HEK293 (cell line): ENCODE results near the gene SCIN.

Experiments
- CTCF ChIA-PET: fragments of 350-600 bp; formaldehyde crosslinking; extraction: SDS; loops from one replicate; lab custom pipeline; 2021; ENCODE audit warnings: antibody characterized with exemption; lab: Yijun Ruan, JAX
- POLR2A ChIA-PET: fragments of 300-600 bp; formaldehyde crosslinking; extraction: SDS; loops from one replicate; lab custom pipeline; 2020; ENCODE audit warnings: antibody characterized with exemption, inconsistent platforms; lab: Yijun Ruan, JAX
- H3K27ac ChIP-seq: fragments of 200-500 bp; sonication (Bioruptor generic); 2 replicates; pipeline ENCODE4 v1.5.1; 2014; ENCODE audit warnings: low read depth, low read length, control low read depth, inconsistent platforms; ENCODE audit errors: extremely low read depth
- H3K36me3 ChIP-seq, 2 experiments: fragments of 200-500 bp in 1 of 2; sonication (Bioruptor generic) in 1 of 2; 1 replicate in 1 of 2; 2 replicates in 1 of 2; pipeline ENCODE4 v1.5.1; 2014 to 2017; ENCODE audit warnings: inconsistent platforms in 2 of 2, low read length in 2 of 2; ENCODE audit not compliant: control insufficient read depth in 2 of 2, insufficient read depth in 1 of 2
- H3K4me1 ChIP-seq: fragments of 200-500 bp; sonication (Bioruptor generic); 2 replicates; pipeline ENCODE4 v1.5.1; 2014; ENCODE audit warnings: mild to moderate bottlenecking, low read length, inconsistent platforms; ENCODE audit not compliant: control insufficient read depth, insufficient read depth
- H3K4me3 ChIP-seq: 2 replicates; pipeline ENCODE4 v1.5.1; 2011; ENCODE audit warnings: low read depth, mild to moderate bottlenecking, control low read depth, low read length, moderate library complexity
- H3K9me3 ChIP-seq: fragments of 200-500 bp; sonication (Bioruptor generic); 2 replicates; pipeline ENCODE4 v1.5.1; 2014; ENCODE audit warnings: low read depth, low read length, inconsistent platforms; ENCODE audit not compliant: control insufficient read depth, insufficient read depth
- REPIN1 ChIP-seq: fragments of 450-650 bp; formaldehyde crosslinking; IDR thresholded peaks from 2 replicates; pipeline ENCODE4 v1.5.1; 2017; ENCODE audit warnings: missing biosample characterization, missing genetic modification characterization, low read depth
- TRIM28 ChIP-seq: IDR thresholded peaks from 2 replicates; pipeline ENCODE4 v1.6.1; 2011; ENCODE audit warnings: low read length, control low read depth, borderline replicate concordance
- WT1 ChIP-seq: fragments of 450-650 bp; formaldehyde crosslinking; IDR thresholded peaks from 2 replicates; pipeline ENCODE4 v1.5.1; 2016; ENCODE audit warnings: missing biosample characterization, missing genetic modification characterization
- ZBTB11 ChIP-seq: fragments of 450-650 bp; formaldehyde crosslinking; conservative IDR thresholded peaks from 2 replicates; pipeline ENCODE4 v1.5.1; 2016; ENCODE audit warnings: low read depth, missing biosample characterization, missing genetic modification characterization
- ZEB2 ChIP-seq: fragments of 450-650 bp; formaldehyde crosslinking; IDR thresholded peaks from 2 replicates; pipeline ENCODE4 v1.5.1; 2016; ENCODE audit warnings: missing biosample characterization, missing genetic modification characterization
- ZFP3 ChIP-seq: fragments of 450-650 bp; formaldehyde crosslinking; IDR thresholded peaks from 2 replicates; pipeline ENCODE4 v1.5.1; 2016; ENCODE audit warnings: low read depth, missing biosample characterization, missing genetic modification characterization
- ZFP37 ChIP-seq: fragments of 450-650 bp; formaldehyde crosslinking; IDR thresholded peaks from 2 replicates; pipeline ENCODE4 v1.5.1; 2016; ENCODE audit warnings: missing biosample characterization, missing genetic modification characterization
- ZNF10 ChIP-seq: fragments of 450-650 bp; formaldehyde crosslinking; IDR thresholded peaks from 2 replicates; pipeline ENCODE4 v1.5.1; 2017; ENCODE audit warnings: missing biosample characterization, missing genetic modification characterization
- ZNF19 ChIP-seq: fragments of 450-650 bp; formaldehyde crosslinking; IDR thresholded peaks from 2 replicates; pipeline ENCODE4; 2016; ENCODE audit warnings: missing biosample characterization, missing genetic modification characterization, low read depth
- ZNF221 ChIP-seq: fragments of 450-650 bp; formaldehyde crosslinking; IDR thresholded peaks from 2 replicates; pipeline ENCODE4 v1.5.1; 2017; ENCODE audit warnings: missing biosample characterization, missing genetic modification characterization, borderline replicate concordance
- ZNF223 ChIP-seq: fragments of 450-650 bp; formaldehyde crosslinking; IDR thresholded peaks from 2 replicates; pipeline ENCODE4 v1.5.1; 2016; ENCODE audit warnings: missing biosample characterization, missing genetic modification characterization
- ZNF24 ChIP-seq: fragments of 450-650 bp; formaldehyde crosslinking; IDR thresholded peaks from 2 replicates; pipeline ENCODE4 v1.5.1; 2016; ENCODE audit warnings: missing biosample characterization, missing genetic modification characterization
- ZNF335 ChIP-seq: fragments of 450-650 bp; formaldehyde crosslinking; conservative IDR thresholded peaks from 2 replicates; pipeline ENCODE4 v1.5.1; 2016; ENCODE audit warnings: missing biosample characterization, missing genetic modification characterization
- ZNF341 ChIP-seq: fragments of 450-650 bp; formaldehyde crosslinking; IDR thresholded peaks from 2 replicates; pipeline ENCODE4; 2016; ENCODE audit warnings: low read depth, missing biosample characterization, missing genetic modification characterization
- ZNF513 ChIP-seq: fragments of 450-650 bp; IDR thresholded peaks from 2 replicates; pipeline ENCODE4 v1.5.1; 2018; ENCODE audit warnings: missing biosample characterization, missing genetic modification characterization
- ZNF596 ChIP-seq: fragments of 450-650 bp; IDR thresholded peaks from 2 replicates; pipeline ENCODE4 v1.5.0; 2018; ENCODE audit warnings: missing biosample characterization, mild to moderate bottlenecking, missing genetic modification characterization, moderate library complexity
- ZNF768 ChIP-seq: fragments of 450-650 bp; formaldehyde crosslinking; IDR thresholded peaks from 2 replicates; pipeline ENCODE4 v1.5.1; 2018; ENCODE audit warnings: missing biosample characterization, mild to moderate bottlenecking, missing genetic modification characterization
- ZNF837 ChIP-seq: fragments of 450-650 bp; formaldehyde crosslinking; IDR thresholded peaks from 2 replicates; pipeline ENCODE4 v1.5.1; 2016; ENCODE audit warnings: missing biosample characterization, missing genetic modification characterization
- ZSCAN30 ChIP-seq: fragments of 450-650 bp; IDR thresholded peaks from 2 replicates; pipeline ENCODE4 v1.5.1; 2018; ENCODE audit warnings: missing biosample characterization, mild to moderate bottlenecking, missing genetic modification characterization, moderate library complexity
- ZSCAN4 ChIP-seq: fragments of 450-650 bp; formaldehyde crosslinking; IDR thresholded peaks from 2 replicates; pipeline ENCODE4 v1.5.1; 2017; ENCODE audit warnings: missing biosample characterization, missing genetic modification characterization

SCIN gene

GRCh38 chr7:12703881-12704280 is 133.4 kb downstream of the SCIN start (continued):
- no peak for TF ChIP-seq ZNF19

- H3K36me3 ChIP-seq, result no peaks in the 10 kb centered on the region
- POLR2A ChIA-PET, result no interaction called here
- no peaks in the 10 kb centered on the region for H3K9me3 ChIP-seq
- CTCF ChIA-PET, result interaction anchor here (0.6 to 1.2 kb wide), 4 partner anchors 10 to 594 kb away, joined by 3 to 4 read pairs (median 4); no protein-coding TSS in a partner anchor
- H3K27ac ChIP-seq, result no peak overlapping the region
- no peak overlapping the region for H3K4me3 ChIP-seq
- TF ChIP-seq ZNF335, result no peak
- TF ChIP-seq ZNF221 (tag by site-specific recombination), result no peak
- TF ChIP-seq ZNF768, result no peak
- no peak for TF ChIP-seq ZNF596 (tag by site-specific recombination)
- no peak for TF ChIP-seq ZSCAN4 (tag by site-specific recombination)
- no peak for TF ChIP-seq ZEB2
- TF ChIP-seq ZFP3 (tag by site-specific recombination), result no peak
- TF ChIP-seq ZNF223 (tag by site-specific recombination), result no peak
- TF ChIP-seq ZSCAN30 (tag by site-specific recombination), result no peak
- TF ChIP-seq ZNF10 (tag by site-specific recombination), result no peak
- TF ChIP-seq ZFP37 (tag by site-specific recombination), result no peak
- TF ChIP-seq ZNF513 (tag by site-specific recombination), result no peak
- no peak for TF ChIP-seq ZNF837 (tag by site-specific recombination)
- TF ChIP-seq ZNF341 (tag by site-specific recombination), result no peak
- no peak for TF ChIP-seq ZBTB11
- TF ChIP-seq ZNF24 (tag by site-specific recombination), result no peak
- no peak for TF ChIP-seq REPIN1 (tag by site-specific recombination)
- no peak for TF ChIP-seq WT1 (tag by site-specific recombination)
- no peak for TF ChIP-seq TRIM28
- H3K4me1 ChIP-seq, result no peaks in the 10 kb centered on the region
These were observed 135.4 kb downstream of the SCIN start for GRCh38 chr7:12705878-12706277.
